NOMO-1 (cell line): Measurements from ENCODE around the gene TPSB2.
A peak's percentile ranks its signal among the peaks of the same experiment; 100 is the strongest.
"Not testable (repeated sequence)": the region's sequence is repeated elsewhere in the genome, so short reads cannot be mapped to it uniquely, and the experiment has no call there.

Experiments
- DNase-seq, 2 experiments: peaks; one replicate each; lab custom pipeline; 2025; ENCODE audit not compliant: unreplicated experiment in 2 of 2; lab: John Stamatoyannopoulos, UW

The TPSB2 gene

GRCh38 chr16:1262210-1262845 lies 32.3 kb upstream of the TPSB2 start:
- no peak for DNase-seq

GRCh38 chr16:1261131-1261892 lies 31.3 kb upstream of the TPSB2 start:
- DNase-seq: no peak

- no peak for DNase-seq
Observed at GRCh38 chr16:1260101-1260680, 30.2 kb upstream of the TPSB2 start.

DNA sequence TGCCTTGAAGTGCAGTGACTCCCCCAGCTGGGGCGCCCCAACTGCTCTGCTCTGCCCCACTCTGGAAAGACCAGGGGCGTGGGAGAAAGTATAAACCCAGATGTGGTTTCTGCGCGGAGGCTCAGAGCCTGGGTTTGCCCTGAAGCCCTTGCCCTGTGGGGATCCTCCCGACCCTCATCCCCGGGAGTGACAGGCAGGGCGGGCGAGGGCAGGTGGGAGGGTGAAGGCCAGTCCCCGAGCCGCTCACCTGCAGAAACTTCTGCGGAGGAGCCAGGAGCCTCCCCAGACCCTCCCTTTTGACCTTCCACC lies 29.7 kb upstream of the TPSB2 start:
- no peak for DNase-seq

GRCh38 chr16:1258906-1259759 lies 29.1 kb upstream of the TPSB2 start:
- peak in 1 of 2 experiments; percentile 13 for DNase-seq

DNA sequence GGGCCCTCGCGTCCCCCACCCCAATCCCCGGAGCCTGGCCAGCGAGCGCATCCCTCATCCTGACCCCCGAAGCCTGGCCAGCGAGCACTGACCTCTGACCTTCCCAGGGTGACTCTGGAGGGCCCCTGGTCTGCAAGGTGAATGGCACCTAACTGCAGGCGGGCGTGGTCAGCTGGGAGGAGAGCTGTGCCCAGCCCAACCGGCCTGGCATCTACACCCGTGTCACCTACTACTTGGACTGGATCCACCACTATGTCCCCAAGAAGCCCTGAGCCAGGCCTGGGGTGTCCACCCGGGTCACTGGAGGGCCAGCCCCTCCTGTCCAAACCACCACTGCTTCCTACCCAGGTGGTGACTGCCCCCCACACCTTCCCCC lies 28.2 kb upstream of the TPSB2 start:
- no peak for DNase-seq

GRCh38 chr16:1257561-1258224 lies 27.7 kb upstream of the TPSB2 start:
- no peak for DNase-seq

DNA sequence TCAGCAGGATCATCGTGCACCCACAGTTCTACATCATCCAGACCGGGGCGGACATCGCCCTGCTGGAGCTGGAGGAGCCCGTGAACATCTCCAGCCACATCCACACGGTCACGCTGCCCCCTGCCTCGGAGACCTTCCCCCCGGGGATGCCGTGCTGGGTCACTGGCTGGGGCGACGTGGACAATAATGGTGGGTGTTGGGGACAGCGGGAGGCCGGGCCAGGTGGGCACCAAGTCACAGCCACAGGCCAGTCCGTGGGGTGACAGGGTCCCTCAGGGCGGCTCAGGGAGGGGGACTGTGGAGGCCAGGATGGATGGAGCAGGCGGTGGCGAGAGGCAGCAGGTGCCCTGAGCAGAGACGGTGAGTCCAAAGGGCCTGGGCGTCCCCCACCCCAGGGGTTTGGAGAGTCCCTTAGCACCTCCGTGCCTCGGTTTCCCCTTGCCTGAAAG lies 26.9 kb upstream of the TPSB2 start:
- DNase-seq: no peak

DNA sequence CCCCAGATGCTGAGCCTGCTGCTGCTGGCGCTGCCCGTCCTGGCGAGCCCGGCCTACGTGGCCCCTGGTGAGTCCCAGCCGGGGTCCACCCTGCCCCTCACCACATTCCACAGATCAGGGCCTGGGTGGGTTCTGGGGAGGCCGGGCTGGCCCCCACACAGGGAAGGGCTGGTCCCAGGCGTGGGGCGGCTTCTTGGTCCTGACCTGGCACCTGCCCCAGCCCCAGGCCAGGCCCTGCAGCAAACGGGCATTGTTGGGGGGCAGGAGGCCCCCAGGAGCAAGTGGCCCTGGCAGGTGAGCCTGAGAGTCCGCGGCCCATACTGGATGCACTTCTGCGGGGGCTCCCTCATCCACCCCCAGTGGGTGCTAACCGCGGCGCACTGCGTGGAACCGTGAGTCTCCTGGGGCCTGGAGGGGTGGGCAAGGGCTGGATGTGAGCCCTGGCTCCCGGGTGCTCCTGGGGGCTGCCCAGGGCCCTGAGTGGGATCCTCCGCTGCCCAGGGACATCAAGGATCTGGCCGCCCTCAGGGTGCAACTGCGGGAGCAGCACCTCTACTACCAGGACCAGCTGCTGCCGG lies 26.4 kb upstream of the TPSB2 start:
- not testable (repeated sequence) for DNase-seq

DNA sequence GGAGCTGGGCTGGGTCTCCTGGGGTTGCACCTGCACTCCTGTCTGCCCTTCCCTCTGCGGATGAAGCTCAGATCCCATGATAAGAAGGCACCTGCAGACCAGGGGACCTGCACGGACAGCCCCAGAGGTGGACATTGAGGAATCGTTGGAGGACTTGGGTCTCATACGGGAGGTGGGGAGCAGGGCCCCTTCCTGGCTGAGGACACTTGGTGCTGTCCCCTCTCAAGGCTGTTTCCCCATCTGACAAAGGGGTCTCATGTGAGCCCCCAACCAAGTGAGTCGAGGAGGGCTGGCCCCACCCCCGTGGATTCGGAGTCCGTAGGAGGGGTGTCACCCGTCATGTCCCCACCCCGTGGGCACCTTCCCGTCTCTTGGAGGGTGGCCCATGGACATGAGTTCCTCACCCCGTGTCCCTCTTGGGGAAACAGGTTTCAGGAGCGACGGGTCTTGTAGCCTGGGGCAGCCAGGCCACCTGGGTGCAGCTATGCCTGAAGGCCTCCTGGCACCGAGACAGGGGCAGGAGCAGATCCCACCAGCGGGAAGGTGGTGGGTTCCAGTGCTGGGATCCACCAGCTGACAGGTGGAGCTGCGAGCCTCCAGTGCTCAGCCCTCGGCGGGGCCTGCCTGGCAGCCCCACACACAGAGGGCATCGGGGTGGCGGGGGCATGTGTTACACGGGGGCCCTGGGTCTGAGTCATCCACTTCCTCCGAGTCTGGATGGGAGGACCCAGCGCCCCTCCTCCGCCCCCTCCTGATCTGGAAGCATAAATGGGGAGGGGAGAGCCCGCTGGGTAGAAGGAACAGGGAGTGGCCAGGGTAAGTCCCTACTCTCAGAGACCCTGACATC lies 25.5 kb upstream of the TPSB2 start, which contains the start of gene TPSD1:
Gene TPSD1 (plus strand): TSS at position 794 of the 847 bp plus-strand sequence. CDS start 212 bp downstream, outside the sequence.
- DNase-seq: not testable (repeated sequence)

GRCh38 chr16:1254821-1255220 lies 24.8 kb upstream of the TPSB2 start:
- DNase-seq: not testable (repeated sequence)

- DNase-seq: not testable (repeated sequence)
Observed at GRCh38 chr16:1253701-1254364, 23.8 kb upstream of the TPSB2 start.

DNA sequence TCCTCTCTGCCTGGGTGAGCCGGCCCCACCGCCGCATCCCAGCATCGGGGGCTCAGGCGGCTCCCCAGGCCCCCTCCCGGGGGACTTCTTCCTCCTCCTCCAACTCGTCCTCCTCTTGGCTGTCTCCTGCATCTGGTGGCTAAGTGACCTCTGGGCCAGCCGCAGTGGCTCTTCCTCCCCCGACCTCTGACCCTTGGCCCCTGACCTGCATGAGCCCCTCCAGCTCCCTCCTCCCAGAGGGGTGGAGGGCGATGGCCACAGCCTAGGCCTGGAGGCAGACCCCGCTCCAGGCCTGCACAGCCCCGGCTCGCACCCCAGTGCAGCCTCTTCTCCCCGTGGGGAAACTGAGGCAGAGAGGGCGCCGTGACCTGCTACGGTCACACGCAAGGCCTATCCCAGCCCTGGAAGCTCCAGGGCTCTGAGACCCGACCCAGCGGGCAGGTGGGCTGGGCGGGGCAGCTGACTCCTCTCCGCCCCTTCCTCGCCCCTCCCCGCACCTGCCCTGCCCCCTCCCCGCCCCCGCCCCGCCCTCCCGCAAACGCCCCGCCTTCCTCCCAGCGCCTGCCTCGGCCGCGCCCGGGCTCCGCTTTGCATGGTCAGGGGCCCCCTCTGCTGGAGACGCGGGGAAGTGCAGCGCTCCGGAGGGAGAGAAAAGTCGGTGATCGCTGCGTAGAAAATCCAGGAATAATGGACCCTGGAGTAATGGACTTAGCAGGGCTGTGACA lies 19.2 kb upstream of the TPSB2 start:
- DNase-seq: not testable (repeated sequence)

DNA sequence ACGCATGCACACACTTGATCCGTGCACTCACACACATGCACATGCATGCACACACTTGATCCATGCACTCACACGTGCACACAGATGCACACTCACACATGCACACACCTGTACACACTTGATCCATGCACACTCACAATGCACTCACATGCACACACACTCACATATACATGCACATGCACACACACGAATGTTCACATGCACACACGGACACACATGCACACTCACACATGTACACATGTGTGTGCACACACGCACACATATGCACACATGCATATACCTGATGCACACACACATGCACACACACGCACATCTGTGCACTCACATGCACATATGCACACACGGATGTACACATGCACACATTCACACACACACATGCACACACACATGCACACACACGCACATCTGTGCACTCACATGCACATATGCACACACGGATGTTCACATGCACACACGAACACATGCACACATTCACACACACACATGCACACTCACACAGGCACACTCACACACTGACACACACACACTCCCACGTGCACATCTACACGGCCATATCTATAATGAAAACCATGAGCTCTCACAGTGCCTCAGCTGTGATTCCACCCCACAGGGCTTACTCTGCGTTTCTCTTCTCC lies 18.0 kb upstream of the TPSB2 start:
- DNase-seq: not testable (repeated sequence)

DNA sequence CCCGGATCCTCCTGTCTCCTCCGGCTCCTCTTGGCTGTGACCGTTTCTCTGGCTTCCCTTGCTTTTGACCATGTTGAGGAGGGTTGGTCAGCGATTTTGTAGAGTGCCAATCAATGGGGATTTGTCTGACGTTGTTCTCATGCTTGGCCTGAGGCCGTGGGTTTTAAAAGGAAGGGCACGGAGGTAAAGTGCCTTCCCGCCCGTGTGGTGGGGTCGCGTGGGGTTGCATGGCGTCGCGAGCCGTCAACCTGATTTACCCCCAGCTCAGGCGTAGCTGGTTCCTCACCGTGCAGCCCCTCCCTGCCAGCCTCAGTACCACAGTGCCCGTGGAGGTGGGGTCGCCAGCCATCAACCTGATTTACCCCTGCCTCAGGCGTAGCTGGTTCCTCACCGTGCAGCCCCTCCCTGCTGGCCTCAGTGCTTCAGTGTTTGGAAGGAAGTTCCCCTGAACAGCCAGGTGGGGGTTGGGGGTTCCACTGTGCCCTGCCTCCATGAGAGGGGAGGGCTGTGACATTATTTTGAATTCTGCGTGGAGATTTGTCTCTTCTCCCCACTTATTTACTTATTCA lies 15.6 kb upstream of the TPSB2 start:
- no peak for DNase-seq

DNA sequence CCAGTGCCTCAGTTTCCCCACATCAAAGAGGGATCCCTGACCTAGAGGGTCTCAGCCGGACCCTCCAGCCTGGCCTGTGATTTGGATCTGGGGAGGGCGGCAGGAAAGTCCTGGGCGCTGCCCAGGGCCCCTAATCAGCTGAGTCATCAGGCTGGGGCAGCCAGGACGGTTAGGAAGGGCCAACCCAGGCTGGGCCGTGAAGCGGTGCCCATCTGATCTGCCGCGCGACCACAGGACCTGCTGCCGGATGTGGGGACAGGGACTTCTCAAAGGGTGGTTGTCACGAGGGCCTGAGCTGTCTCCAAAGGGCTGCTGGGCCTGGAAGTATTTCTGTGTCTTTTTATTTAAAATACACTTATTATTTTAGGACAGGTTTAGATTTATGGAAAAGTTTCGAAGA lies 14.9 kb upstream of the TPSB2 start:
- DNase-seq: peak; percentile 63 to 68
